IPS DF 4.7 (cell line): ENCODE measurements around the gene PIK3IP1.

ENCODE experiments used
- DNase-seq: peaks from one replicate; pipeline ENCODE4 v3.0.0-alpha.2; 2013; ENCODE audit warnings: low spot score; ENCODE audit errors: extremely low read depth

Gene PIK3IP1

GRCh38 chr22:31308181-31308580, 15.9 kb upstream of the PIK3IP1 start:
- no peak for DNase-seq

- DNase-seq, result no peak
Observed at GRCh38 chr22:31305194-31305593, 12.9 kb upstream of the PIK3IP1 start.

DNA sequence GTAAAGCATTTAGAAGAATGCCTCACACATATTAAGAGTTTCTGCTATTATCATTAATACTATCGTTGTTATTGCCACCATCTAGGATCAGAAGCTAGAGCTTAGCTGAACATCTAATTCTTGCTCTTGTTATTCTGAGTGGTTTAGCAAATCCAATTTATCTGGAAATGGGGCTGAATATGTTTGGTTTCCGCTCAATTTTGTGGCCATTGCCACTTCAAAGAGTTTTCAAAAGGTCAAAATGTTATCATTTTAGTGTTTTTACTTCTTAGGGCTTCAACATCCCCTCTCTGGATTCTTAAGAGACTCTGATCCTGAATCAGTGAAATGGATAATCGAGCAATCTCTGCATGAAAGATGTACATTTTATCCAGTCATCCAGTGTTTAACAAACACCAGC, 10.2 kb upstream of the PIK3IP1 start:
- DNase-seq, result no peak

DNA sequence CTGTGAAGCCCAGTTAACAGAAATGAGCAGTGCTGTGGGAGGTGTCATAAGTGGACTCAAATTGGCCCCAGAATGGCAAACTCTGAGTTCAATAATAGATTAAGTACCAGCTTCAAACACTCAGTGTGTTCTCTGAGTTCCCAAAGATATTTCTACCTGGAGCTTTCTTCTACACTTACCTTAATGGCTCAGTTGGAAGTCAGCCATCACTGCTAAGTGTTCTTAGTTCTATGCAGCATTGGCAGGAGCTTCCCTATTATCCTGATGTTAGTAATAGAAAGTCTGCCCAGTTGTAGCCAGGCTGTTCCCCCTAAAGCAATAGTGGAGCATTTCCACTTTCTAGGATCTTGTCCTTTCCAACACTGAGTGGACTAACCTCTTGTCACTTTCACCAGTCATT, 9.7 kb upstream of the PIK3IP1 start:
- DNase-seq, result no peak

DNA sequence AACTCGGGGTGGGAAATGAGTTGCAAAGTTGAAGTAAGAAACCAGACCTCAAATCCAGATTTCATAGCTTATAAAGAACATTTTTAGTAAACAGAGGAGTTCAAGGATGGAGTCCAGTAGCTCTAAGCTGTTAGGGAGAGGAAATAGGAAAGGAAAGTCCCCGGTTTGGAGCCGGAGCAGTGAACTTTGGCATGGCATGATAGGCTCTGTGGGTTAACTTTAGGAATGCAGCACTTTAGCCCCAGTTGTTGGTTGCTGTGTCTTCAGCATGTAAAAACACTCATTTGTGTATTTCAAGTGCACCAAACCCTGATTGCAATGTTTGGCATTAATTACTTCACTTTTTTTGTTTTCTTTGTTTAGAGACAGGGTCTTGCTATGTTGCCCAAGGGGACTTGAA, 8.6 kb upstream of the PIK3IP1 start:
- DNase-seq, result no peak

- DNase-seq, result no peak
Observed at GRCh38 chr22:31295831-31296657, 3.8 kb upstream of the PIK3IP1 start.

- DNase-seq, result no peak
Observed at GRCh38 chr22:31295360-31295759, 3.1 kb upstream of the PIK3IP1 start.

DNA sequence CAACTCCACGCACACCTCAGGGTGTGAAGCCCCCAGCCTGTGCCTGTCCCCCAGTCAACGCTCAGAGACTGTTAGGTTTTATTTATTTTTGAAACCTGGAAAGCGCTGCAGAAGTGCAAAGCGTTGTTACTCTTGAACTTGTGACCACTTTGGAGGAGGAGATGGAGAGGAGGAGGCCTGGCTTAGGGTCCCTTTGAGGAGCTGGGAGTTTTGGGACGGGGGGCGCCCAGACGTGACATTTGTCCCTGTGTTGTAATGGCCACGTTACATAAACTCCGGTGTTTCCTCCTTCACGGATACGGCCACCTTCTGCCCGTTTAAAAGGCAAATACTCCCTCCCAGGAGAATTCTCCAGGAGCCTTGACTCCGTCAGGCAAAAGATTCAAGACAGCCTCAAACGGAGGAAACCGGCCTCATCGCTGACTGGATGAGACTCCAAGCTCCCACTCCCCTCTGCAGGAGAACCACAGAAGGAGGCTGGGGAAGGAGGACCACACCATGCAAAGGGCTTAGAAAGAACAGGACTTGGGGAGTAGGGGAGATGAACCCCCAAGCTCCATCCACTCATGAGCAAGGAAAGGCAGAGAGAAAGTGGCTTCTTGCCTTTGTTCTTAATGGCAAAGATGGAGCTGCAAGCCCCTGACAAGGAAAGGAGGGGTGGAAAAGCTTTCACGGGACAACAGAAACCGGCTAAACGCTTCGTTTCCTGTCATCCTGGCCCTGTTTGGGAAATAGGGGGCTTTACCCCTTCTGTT, 630 bp downstream of the PIK3IP1 start:
- DNase-seq, result no peak

- no peak for DNase-seq
Observed at GRCh38 chr22:31290494-31291471, 1.5 kb downstream of the PIK3IP1 start.

- DNase-seq, result no peak
Observed at GRCh38 chr22:31289344-31289743, 2.9 kb downstream of the PIK3IP1 start.

DNA sequence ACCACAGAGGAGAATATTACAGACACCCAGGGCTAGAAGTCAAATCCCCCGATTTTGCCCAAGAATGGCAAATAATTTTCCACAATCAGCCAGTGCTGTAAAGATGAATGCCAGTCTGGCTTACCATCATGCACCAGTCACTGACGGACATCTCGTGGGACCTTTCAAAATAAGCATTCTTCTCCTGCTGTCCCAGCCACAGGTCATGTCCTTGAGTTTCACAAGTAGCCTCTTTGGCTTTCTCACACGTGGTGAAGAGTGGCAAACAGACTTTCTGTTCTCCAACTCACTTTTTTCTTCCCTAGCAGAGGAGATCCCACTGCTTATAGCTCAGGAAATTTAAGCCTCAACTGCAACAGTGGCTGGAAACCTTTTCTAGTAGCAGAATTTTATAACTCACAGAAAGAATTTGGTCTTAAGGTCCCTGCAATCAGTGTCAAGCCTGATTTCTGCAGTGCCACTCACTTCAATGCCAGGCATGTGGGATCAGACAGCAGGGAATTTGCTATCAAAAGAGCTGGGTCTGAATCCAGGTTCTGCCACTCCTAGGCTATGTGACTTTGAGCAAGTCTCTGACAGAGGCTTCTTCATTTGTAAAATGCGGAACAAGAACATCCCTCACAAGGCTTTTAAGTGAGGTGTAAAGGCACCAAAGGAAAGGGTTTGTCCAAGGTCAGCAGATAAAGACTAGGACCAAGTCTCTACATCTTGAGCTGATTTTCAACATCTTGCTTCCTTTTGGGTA, 3.6 kb downstream of the PIK3IP1 start:
- DNase-seq, result no peak

- DNase-seq, result no peak
Observed at GRCh38 chr22:31287818-31288495, 4.3 kb downstream of the PIK3IP1 start.

- DNase-seq, result no peak
Observed at GRCh38 chr22:31286360-31287255, 5.7 kb downstream of the PIK3IP1 start.

DNA sequence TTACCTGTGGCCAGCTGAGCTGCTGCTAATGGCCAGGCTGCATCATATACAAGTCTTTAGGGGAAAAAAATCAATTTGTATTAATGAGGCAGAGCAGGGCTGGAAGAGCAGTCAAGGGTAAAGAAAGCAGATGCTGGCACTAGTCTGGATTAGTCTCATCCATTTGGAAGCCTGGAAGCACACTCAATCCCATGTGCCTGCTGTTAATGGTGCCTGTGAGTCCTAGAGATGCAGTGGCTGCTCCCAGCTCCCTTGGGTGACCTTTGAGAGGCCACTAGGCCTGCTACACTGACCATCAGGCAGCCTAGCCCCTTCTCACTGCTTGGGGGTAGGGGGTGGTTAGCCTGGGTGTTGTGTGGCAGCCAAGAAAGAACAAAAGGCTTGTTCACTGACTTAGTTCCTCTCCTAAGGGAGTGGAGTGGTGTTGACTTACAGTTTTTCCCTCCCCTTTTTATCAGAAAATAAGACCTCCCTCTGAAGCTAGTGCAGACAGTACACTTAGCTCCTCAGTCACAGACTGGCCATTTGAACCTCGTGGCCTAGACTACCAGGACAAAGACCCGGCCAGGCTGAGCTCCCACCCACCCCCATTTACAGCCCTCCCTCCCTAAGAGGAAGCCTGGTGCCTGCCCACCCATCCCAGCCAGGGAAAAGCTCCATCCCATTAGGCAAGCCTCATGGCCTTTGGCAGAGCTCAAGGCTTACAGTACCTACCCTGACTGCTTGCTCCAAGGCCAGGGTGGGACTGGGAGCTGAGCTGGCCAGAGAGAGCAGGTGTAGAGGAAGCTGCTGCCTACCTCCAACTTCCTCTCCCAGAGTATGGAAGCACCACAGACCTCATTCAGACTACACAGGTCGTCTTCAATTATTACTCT, 7.8 kb downstream of the PIK3IP1 start:
- no peak for DNase-seq

GRCh38 chr22:31282748-31283468, 9.4 kb downstream of the PIK3IP1 start:
- DNase-seq, result no peak

- DNase-seq, result no peak
Observed at GRCh38 chr22:31281733-31282132, 10.6 kb downstream of the PIK3IP1 start.

- DNase-seq, result no peak
Observed at GRCh38 chr22:31279821-31280505, 12.3 kb downstream of the PIK3IP1 start.
